ENCODE data around the gene ARMCX5. TPM values are rescaled to one million over a fixed set of nuclear protein-coding genes. Genes with fewer than 3 reads are reported as not detected.

Gene ARMCX5
- total and polyA plus RNA-seq, 2 donors (not counting 3 experiments of a cell fraction or from before 2014, with no cell fraction given): 8.0 to 10.3 TPM

- dilution Hi-C loops (cut with MboI; ENCODE audit: extremely low pct_ligation_motif_present, low sequenced_read_pairs) (no loop called here), intact Hi-C loops (cut with micrococcal nuclease) (loop anchor here (2.0 to 5.0 kb wide), 2 partner anchors 52 to 116 kb away; partner anchors contain the start of gene ARMCX5)
- TF ChIP-seq POLR2AphosphoS5 (IDR thresholded peaks at IDR 0.05; ENCODE audit: insufficient read depth, low read depth, low read length) (no peak), POLR2A (IDR thresholded peaks at IDR 0.05; ENCODE audit: low read depth, low read length) (no peak), MYC (IDR thresholded peaks at IDR 0.05; ENCODE audit: low read depth, low read length) (no peak), MAX (IDR thresholded peaks at IDR 0.05; ENCODE audit: insufficient read depth, insufficient read length) (no peak), CTCF (IDR thresholded peaks at IDR 0.05; ENCODE audit: extremely low read depth in 1 of 2, insufficient read depth in 1 of 2, low read depth in 1 of 2, low read length in 2 of 2) (no peak), JUN (IDR thresholded peaks at IDR 0.05; ENCODE audit: borderline replicate concordance, insufficient read depth, insufficient read length, low read depth) (no peak), GATA2 (IDR thresholded peaks at IDR 0.05; ENCODE audit: insufficient read depth, insufficient read length, low read depth, low read length) (no peak), EZH2 (IDR thresholded peaks at IDR 0.05; ENCODE audit: borderline replicate concordance, low read depth, low read length, severe bottlenecking) (no peak), FOS (IDR thresholded peaks at IDR 0.05; ENCODE audit: borderline replicate concordance, insufficient read depth, low read length) (no peak)
- Histone ChIP-seq H3K9me3 (replicated peaks; ENCODE audit: control insufficient read depth, insufficient read depth, low read length) (no peaks in the 10 kb centered on the region), H3K4me2 (ENCODE audit: insufficient read depth, low read length) (peak overlapping the region; percentile 55), H2AFZ (ENCODE audit: low read depth, low read length) (peak overlapping the region; percentile 59), H3K36me3 (ENCODE audit: control insufficient read depth in 2 of 2, extremely low read depth in 1 of 2, insufficient read depth in 2 of 2, low read length in 2 of 2) (no peaks in the 10 kb centered on the region), H3K27ac (ENCODE audit: insufficient read depth, low read depth, low read length) (no peak overlapping the region), H3K9me1 (replicated peaks; ENCODE audit: control insufficient read depth, extremely low read depth, insufficient read depth, low read length) (no peaks in the 10 kb centered on the region), H4K20me1 (replicated peaks; ENCODE audit: control insufficient read depth, extremely low read depth, insufficient read depth, low read length) (no peaks in the 10 kb centered on the region), H3K9ac (replicated peaks; ENCODE audit: extremely low read depth, insufficient read depth, low read length) (no peak overlapping the region), H3K79me2 (ENCODE audit: control insufficient read depth, insufficient read depth, low read length) (no peaks in the 10 kb centered on the region), H3K4me3 (replicated peaks in 1 of 3; ENCODE audit: insufficient read depth in 1 of 3, low read depth in 1 of 3, low read length in 3 of 3) (peak overlapping the region in 1 of 3 experiments; percentile 54), H3K4me1 (ENCODE audit: control insufficient read depth, extremely low read depth, insufficient read depth, low read length) (no peaks in the 10 kb centered on the region), H3K27me3 (ENCODE audit: control insufficient read depth in 2 of 2, insufficient read depth in 2 of 2, low read length in 2 of 2) (no peaks in the 10 kb centered on the region)
- no peak for DNase-seq (ENCODE audit: low read depth, low spot score)
- POLR2A ChIA-PET: no interaction called here
- CTCF ChIA-PET: interaction anchor here (1.3 kb wide), 1 partner anchor 96 kb away, joined by 3 read pairs; no protein-coding TSS in a partner anchor
- no TSS peak for BruUV-seq (replicated peaks)
- FAIRE-seq: no peak
These were observed 51.6 kb downstream of the ARMCX5 start for GRCh38 chrX:102650903-102651241.
